DOHH2 (cell line): ENCODE measurements around the gene PC.

Experiments used
- H3F3A ChIP-seq: fragments of 200-600 bp; sonication (generic), shearing (Covaris generic); 2 replicates; pipeline ENCODE4 v1.6.0; 2016; ENCODE audit warnings: antibody characterized with exemption, mild to moderate bottlenecking; ENCODE audit not compliant: control insufficient read depth, insufficient read depth
- H3K27ac ChIP-seq: fragments of 200-600 bp; sonication (generic); 2 replicates; pipeline ENCODE4 v1.5.1; 2014; ENCODE audit warnings: low read depth, mild to moderate bottlenecking, low read length, moderate library complexity
- H3K27me3 ChIP-seq: fragments of 200-600 bp; sonication (generic); 2 replicates; pipeline ENCODE4 v1.6.1; 2014; ENCODE audit warnings: mild to moderate bottlenecking, low read length, mixed read lengths; ENCODE audit not compliant: control insufficient read depth
- H3K36me3 ChIP-seq: fragments of 200-600 bp; sonication (generic); 2 replicates; pipeline ENCODE4 v1.6.1; 2014; ENCODE audit warnings: mild to moderate bottlenecking, low read length, moderate library complexity, mixed read lengths; ENCODE audit not compliant: control insufficient read depth
- H3K4me1 ChIP-seq: fragments of 200-600 bp; sonication (generic); 2 replicates; pipeline ENCODE4 v1.6.1; 2014; ENCODE audit warnings: mild to moderate bottlenecking, low read length, mixed read lengths; ENCODE audit not compliant: control insufficient read depth
- H3K4me2 ChIP-seq: fragments of 200-600 bp; sonication (generic); 2 replicates; pipeline ENCODE4 v1.6.0; 2014; ENCODE audit warnings: mild to moderate bottlenecking, low read length, moderate library complexity
- H3K4me3 ChIP-seq: fragments of 200-600 bp; sonication (generic); 2 replicates; pipeline ENCODE4 v1.5.1; 2014; ENCODE audit warnings: mild to moderate bottlenecking, low read length, mixed read lengths
- H3K79me2 ChIP-seq: fragments of 200-600 bp; sonication (generic); 2 replicates; pipeline ENCODE4 v1.6.1; 2014; ENCODE audit warnings: mild to moderate bottlenecking, low read length, mixed read lengths; ENCODE audit not compliant: control insufficient read depth
- H3K9me2 ChIP-seq: fragments of 200-600 bp; sonication (generic); replicated peaks from 2 replicates; pipeline ENCODE4 v1.6.1; 2014; ENCODE audit warnings: mild to moderate bottlenecking, low read length, mixed read lengths; ENCODE audit not compliant: control insufficient read depth
- H3K9me3 ChIP-seq: fragments of 200-600 bp; sonication (generic); 2 replicates; pipeline ENCODE4 v1.6.1; 2014; ENCODE audit warnings: antibody characterized with exemption, low read length, mixed read lengths; ENCODE audit not compliant: control insufficient read depth, insufficient read depth
- H4K20me1 ChIP-seq: fragments of 200-600 bp; sonication (generic); 2 replicates; pipeline ENCODE4 v1.6.0; 2014; ENCODE audit warnings: low read depth, mild to moderate bottlenecking, antibody characterized with exemption, low read length, moderate library complexity; ENCODE audit not compliant: control insufficient read depth, insufficient read depth
- EZH2phosphoT487 ChIP-seq: fragments of 200-600 bp; sonication (generic); IDR thresholded peaks from 2 replicates; pipeline ENCODE4 v1.6.1; 2017; ENCODE audit warnings: borderline replicate concordance, mild to moderate bottlenecking, antibody characterized with exemption, low read length, moderate library complexity, mixed read lengths
- TF ChIP-seq, protein P1 (sequence below): fragments of 200-600 bp; sonication (generic); IDR thresholded peaks from one replicate; pipeline ENCODE4 v1.5.1; 2014; ENCODE audit warnings: antibody characterized with exemption, mild to moderate bottlenecking, low read depth, low read length; ENCODE audit not compliant: poor library complexity, severe bottlenecking

The PC gene

DNA sequence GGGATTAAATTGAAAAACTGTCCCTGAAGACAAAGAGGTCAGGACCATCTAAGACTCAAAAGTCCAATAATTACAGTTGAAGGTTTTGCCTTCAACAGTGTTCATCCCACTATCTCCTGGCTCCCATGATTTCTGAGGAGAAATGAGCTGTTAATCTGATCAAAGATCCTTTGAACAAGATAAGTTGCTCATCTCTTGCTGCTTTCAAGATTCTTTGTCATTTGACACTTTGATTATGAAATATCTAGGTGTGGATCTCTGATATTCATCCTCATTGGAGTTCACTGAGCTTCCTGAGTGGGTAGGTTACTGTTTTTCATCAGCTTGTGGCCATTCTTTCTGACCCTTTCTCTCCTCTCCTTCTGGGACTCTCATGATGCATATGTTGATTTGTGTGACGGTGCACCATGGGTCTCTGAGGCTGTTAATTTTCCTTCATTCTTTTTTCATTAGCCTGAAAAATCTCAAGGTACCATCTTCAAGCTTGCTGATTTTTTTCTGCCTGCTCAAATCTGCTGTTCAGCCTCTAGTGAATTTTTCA, 20.9 kb downstream of the PC start:
- Histone ChIP-seq H3K27ac (no peak overlapping the region), H3K4me2 (no peak overlapping the region), H3K4me1 (no peaks in the 10 kb centered on the region), H4K20me1 (no peaks in the 10 kb centered on the region), H3K79me2 (no peaks in the 10 kb centered on the region), H3K4me3 (no peak overlapping the region), H3K36me3 (no peaks in the 10 kb centered on the region), H3K9me3 (no peaks in the 10 kb centered on the region), H3K27me3 (peaks cover 24% of the 10 kb centered on the region), H3K9me2 (no peaks in the 10 kb centered on the region), H3F3A (no peaks in the 10 kb centered on the region)
- TF ChIP-seq, protein P1, sequence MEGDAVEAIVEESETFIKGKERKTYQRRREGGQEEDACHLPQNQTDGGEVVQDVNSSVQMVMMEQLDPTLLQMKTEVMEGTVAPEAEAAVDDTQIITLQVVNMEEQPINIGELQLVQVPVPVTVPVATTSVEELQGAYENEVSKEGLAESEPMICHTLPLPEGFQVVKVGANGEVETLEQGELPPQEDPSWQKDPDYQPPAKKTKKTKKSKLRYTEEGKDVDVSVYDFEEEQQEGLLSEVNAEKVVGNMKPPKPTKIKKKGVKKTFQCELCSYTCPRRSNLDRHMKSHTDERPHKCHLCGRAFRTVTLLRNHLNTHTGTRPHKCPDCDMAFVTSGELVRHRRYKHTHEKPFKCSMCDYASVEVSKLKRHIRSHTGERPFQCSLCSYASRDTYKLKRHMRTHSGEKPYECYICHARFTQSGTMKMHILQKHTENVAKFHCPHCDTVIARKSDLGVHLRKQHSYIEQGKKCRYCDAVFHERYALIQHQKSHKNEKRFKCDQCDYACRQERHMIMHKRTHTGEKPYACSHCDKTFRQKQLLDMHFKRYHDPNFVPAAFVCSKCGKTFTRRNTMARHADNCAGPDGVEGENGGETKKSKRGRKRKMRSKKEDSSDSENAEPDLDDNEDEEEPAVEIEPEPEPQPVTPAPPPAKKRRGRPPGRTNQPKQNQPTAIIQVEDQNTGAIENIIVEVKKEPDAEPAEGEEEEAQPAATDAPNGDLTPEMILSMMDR = no peak
- TF ChIP-seq EZH2phosphoT487 = no peak

DNA sequence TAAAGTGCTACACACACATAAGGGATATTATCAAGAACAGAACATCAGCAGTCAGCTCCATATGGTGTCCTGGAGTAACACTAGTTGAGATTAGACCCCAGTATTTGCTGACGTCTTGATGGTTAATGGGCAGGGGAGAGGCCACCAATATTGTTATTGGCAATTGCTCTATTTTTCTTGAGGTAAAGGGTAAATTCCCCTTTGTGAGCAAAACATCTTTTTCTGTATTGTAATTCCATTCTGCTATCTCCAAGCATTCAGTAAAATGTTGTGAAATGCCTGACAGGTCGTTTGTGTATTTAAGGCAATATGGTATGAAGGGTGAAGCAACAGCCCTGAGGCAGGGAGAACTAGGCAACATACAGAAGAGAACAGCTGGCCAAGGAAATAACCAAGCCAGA, 21.9 kb downstream of the PC start:
- Histone ChIP-seq H3K9me3 (no peaks in the 10 kb centered on the region), H3K27me3 (peaks cover 27% of the 10 kb centered on the region), H3K79me2 (no peaks in the 10 kb centered on the region), H3K36me3 (no peaks in the 10 kb centered on the region), H3K9me2 (no peaks in the 10 kb centered on the region), H3K4me2 (no peak overlapping the region), H3F3A (no peaks in the 10 kb centered on the region), H3K4me1 (no peaks in the 10 kb centered on the region), H3K27ac (no peak overlapping the region), H4K20me1 (no peaks in the 10 kb centered on the region), H3K4me3 (no peak overlapping the region)
- TF ChIP-seq EZH2phosphoT487 = no peak
- TF ChIP-seq, protein P1 = no peak

DNA sequence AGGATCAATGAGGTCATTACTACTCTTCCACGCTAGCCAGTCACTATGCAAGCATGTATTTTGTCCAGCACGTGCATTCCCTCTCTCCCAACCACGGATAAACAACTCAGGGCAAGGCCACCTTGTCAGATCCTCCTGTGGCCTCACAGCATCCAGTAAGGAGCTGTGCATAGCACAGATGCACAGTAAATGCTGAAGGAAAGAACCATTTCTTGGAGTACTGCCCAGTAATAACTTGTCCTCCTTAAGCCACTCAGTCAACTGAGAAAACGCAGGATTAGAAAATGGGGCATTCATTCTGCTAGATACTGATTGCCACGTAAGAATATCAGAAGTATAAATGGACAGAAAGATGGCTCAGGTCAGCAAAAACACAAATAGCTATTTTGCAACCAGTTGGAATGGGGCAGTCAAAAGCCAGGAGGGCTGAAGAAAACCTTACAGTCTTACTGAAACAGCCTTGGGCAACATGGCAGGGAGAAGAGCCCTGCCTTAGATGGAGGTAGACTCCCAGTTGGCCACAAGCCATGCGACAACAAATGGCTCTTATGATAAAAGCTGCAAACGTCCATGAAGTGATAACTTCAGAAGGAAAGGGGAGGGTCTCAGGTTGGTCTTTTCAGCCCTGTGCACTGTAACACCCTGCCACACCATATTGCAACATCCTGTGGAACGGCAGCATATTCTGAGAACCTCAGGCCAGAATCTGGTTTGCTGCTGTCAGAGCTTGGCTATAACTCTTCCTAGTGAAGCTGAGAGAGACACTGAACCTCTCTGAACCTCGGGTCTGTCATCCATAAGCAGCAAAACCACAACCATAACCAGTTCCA, 23.0 kb downstream of the PC start:
- Histone ChIP-seq H3K79me2 (no peaks in the 10 kb centered on the region), H3K9me3 (no peaks in the 10 kb centered on the region), H3K9me2 (no peaks in the 10 kb centered on the region), H3K36me3 (no peaks in the 10 kb centered on the region), H3K4me2 (no peak overlapping the region), H3F3A (no peaks in the 10 kb centered on the region), H4K20me1 (no peaks in the 10 kb centered on the region), H3K27ac (no peak overlapping the region), H3K4me1 (no peaks in the 10 kb centered on the region), H3K27me3 (peaks cover 28% of the 10 kb centered on the region), H3K4me3 (no peak overlapping the region)
- TF ChIP-seq EZH2phosphoT487 = no peak
- TF ChIP-seq, protein P1 = no peak
